GM19324 (cell line): ENCODE measurements around the gene PLA2G4C.

Experiments
- ATAC-seq: cut with Tn5 transposase; IDR thresholded peaks from one replicate; pipeline ENCODE4 v1.9.1; 2021; ENCODE audit warnings: mild to moderate bottlenecking, moderate library complexity; ENCODE audit not compliant: unreplicated experiment, low FRiP score

PLA2G4C gene

GRCh38 chr19:48000846-48001245 is 109.8 kb downstream of the PLA2G4C start:
- ATAC-seq, result no peak

GRCh38 chr19:47998800-47999199 is 111.8 kb downstream of the PLA2G4C start:
- ATAC-seq, result no peak
